ENCODE data around the gene SLC25A29. TPM values are rescaled to one million over a fixed set of nuclear protein-coding genes. Genes with fewer than 3 reads are reported as not detected.

The SLC25A29 gene
- total RNA-seq, 1 donor from 2014 or later = 58.9 TPM

- Histone ChIP-seq H3K27ac (no peak overlapping the region), H3K9me3 (no peaks in the 10 kb centered on the region), H3K36me3 (no peaks in the 10 kb centered on the region), H3K4me3 (no peak overlapping the region), H3K4me1 (peaks cover 15% of the 10 kb centered on the region), H3K27me3 (no peaks in the 10 kb centered on the region)
- intact Hi-C loops (cut with DNase I) = no loop called here
- TF ChIP-seq CTCF (IDR thresholded peaks at IDR 0.05) (no peak), POLR2AphosphoS5 (IDR thresholded peaks at IDR 0.05; ENCODE audit: insufficient read depth in 1 of 2, low read depth in 1 of 2) (no peak), POLR2A (IDR thresholded peaks at IDR 0.05) (no peak)
- no peak for DNase-seq (ENCODE audit: extremely low spot score in 2 of 2)
These were observed 15.4 kb upstream of the SLC25A29 start for GRCh38 chr14:100321473-100322137.

- H3K27ac ChIP-seq = no peak overlapping the region
These were observed 14.1 kb upstream of the SLC25A29 start for GRCh38 chr14:100320157-100320856.

GRCh38 chr14:100317912-100318808, 11.9 kb upstream of the SLC25A29 start:
- DNase-seq (ENCODE audit: extremely low spot score in 2 of 2) = no peak
- H3K27ac ChIP-seq = peak overlapping the region; percentile 51
- H3K4me3 ChIP-seq = peak overlapping the region; percentile 39 to 41
- intact Hi-C loops (cut with DNase I) = no loop called here
- TF ChIP-seq POLR2A (IDR thresholded peaks at IDR 0.05) (no peak), CTCF (IDR thresholded peaks at IDR 0.05) (peak; percentile 49 to 79 (median 65)), POLR2AphosphoS5 (IDR thresholded peaks at IDR 0.05; ENCODE audit: insufficient read depth in 1 of 2, low read depth in 1 of 2) (no peak)
- H3K9me3 ChIP-seq = no peaks in the 10 kb centered on the region
- H3K4me1 ChIP-seq = peaks cover 21% of the 10 kb centered on the region
- no peaks in the 10 kb centered on the region for H3K27me3 ChIP-seq
- no peaks in the 10 kb centered on the region for H3K36me3 ChIP-seq

More at GRCh38 chr14:100320157-100320856, 14.1 kb upstream of the SLC25A29 start:
- DNase-seq (ENCODE audit: extremely low spot score in 2 of 2) = no peak
- Histone ChIP-seq H3K9me3 (no peaks in the 10 kb centered on the region), H3K4me1 (peaks cover 15% of the 10 kb centered on the region), H3K36me3 (no peaks in the 10 kb centered on the region), H3K27me3 (no peaks in the 10 kb centered on the region), H3K4me3 (no peak overlapping the region)
- TF ChIP-seq CTCF (IDR thresholded peaks at IDR 0.05) (no peak), POLR2A (IDR thresholded peaks at IDR 0.05) (no peak), POLR2AphosphoS5 (IDR thresholded peaks at IDR 0.05; ENCODE audit: insufficient read depth in 1 of 2, low read depth in 1 of 2) (no peak)
- intact Hi-C loops (cut with DNase I) = no loop called here

- TF ChIP-seq POLR2A (IDR thresholded peaks at IDR 0.05) (no peak), CTCF (IDR thresholded peaks at IDR 0.05) (no peak), POLR2AphosphoS5 (IDR thresholded peaks at IDR 0.05; ENCODE audit: insufficient read depth in 1 of 2, low read depth in 1 of 2) (no peak)
- no peak for DNase-seq (ENCODE audit: extremely low spot score in 2 of 2)
- Histone ChIP-seq H3K36me3 (no peaks in the 10 kb centered on the region), H3K27me3 (no peaks in the 10 kb centered on the region), H3K4me3 (no peak overlapping the region), H3K9me3 (no peaks in the 10 kb centered on the region), H3K27ac (peak overlapping the region; percentile 51), H3K4me1 (peaks cover 29% of the 10 kb centered on the region)
- intact Hi-C loops (cut with DNase I) = no loop called here
These were observed 11.1 kb upstream of the SLC25A29 start for GRCh38 chr14:100317389-100317788.
